HG03280 (cell line): ENCODE results near the gene TLR3.
"Not testable (repeated sequence)": the region's sequence is repeated elsewhere in the genome, so short reads cannot be mapped to it uniquely, and the experiment has no call there.

Source experiments
- ATAC-seq: cut with Tn5 transposase; IDR thresholded peaks from one replicate; pipeline ENCODE4 v1.9.1; 2021; ENCODE audit warnings: mild to moderate bottlenecking, moderate library complexity; ENCODE audit not compliant: unreplicated experiment

TLR3 gene

DNA sequence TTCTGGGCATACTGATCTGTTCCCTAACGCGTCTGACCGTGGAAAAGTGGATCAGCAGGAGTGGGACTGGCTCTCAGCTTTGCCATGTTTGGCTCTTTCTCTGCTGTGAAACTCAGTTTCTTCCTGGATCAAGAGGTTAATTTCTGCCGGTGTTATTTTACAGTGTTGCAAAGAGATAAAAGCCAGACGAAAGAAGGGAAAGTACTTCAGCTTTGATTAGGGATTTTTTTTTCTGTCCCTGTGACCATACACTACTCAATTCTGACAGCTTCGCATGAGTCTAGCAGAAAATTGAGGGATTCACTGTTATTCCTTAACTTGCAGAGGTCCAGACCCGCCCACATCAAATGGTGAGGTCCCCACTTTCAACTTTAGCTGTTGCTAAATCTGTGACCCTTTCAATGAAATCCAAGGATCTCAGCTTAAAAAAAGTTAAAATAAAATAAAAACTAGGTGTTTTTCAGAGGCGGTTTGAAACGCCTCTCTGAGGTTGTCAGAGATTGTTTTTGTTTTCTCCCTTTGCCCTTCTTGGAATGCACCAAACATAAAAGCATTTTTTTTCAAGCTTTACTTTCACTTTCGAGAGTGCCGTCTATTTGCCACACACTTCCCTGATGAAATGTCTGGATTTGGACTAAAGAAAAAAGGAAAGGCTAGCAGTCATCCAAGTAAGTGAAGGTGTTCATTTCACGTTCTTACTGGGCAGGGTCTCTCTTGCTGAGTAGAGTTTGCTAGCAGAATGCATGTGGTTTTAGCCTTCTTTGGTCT, at the start of gene TLR3:
Gene TLR3, plus strand, starts transcription at position 576 of the 768 bp plus-strand sequence. CDS start 7,464 bp downstream, outside the sequence.
- no peak for ATAC-seq

DNA sequence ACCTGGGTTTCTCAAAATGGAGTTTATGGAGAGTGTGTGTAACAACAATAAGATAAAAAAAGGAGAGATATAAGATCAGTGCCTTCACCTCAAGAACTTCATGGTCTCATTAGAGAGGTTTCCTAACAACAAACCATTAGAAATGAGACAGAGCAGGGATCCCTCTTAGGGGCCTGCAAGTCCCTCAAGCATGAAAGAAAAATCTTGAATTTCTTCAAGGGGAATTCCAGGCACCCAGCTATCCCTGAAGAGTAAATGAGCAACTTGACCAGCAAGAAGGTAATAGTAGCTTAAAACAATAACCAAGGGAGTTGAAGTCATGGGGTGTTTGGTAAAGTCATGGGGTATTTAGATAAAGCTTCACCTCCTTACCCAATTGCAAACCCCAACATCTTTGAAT, 49.7 kb upstream of the TLR3 start:
- no peak for ATAC-seq

DNA sequence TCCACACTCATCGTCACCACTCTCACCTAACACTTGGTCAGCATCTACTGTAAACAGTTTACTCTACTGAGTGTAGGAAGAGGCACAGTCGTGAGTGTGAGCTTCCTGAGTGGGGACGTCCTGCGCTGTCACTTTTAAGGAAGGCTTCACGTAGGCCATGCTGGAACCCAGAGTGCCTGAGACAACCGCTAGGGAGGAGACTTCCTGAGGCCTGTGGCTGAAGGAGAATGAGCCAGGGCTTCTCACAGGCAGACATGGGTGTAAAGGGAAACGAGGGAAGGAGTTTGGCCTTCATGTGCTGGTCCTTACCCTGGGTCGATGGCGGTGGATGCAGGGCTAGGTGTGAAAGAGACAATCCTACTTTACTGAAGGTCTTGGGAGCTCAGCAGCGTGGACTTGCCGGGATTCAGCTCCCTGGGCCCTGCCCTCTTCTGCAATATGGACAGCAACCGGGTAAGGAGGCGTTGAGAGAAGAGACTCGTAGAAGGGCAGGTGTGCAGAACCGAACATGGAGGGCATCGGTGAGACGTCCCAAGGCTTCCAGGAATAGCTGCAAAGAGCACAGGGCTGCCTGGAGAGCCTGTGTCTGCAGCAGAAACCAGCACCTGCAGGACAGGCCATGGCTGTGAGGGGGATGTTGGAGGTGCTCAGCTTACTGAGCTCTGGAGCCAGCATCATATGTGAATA, 48.7 kb upstream of the TLR3 start:
- no peak for ATAC-seq

DNA sequence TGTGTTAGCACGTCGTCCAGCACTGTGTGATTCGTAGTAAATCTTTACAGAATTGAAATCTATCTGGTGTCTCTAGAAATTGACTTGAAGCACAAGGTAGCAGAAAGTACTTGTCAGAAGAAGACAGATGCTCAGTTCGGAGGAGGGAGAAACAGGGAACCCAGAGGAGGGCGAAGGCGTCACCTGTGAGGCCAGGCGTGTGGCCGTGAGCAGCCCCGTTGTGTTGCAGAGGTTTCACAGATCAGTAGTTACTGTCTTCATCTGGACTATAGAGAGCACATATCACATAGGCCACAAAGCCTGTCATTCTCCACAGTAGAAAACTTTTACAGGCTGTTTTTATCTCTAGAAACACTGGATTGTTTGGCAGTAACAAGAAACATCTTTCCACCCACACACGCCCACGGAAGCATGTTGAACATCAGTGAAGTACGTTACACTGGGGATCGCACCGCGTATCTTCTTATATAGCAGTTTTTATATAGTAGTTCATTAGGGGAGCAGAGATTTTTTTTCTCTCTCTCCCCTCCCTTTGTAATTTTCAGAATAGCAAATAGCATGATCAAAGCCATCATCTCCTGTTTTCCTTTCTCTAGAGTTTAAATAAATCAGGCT, 48.1 kb upstream of the TLR3 start:
- ATAC-seq, result no peak

DNA sequence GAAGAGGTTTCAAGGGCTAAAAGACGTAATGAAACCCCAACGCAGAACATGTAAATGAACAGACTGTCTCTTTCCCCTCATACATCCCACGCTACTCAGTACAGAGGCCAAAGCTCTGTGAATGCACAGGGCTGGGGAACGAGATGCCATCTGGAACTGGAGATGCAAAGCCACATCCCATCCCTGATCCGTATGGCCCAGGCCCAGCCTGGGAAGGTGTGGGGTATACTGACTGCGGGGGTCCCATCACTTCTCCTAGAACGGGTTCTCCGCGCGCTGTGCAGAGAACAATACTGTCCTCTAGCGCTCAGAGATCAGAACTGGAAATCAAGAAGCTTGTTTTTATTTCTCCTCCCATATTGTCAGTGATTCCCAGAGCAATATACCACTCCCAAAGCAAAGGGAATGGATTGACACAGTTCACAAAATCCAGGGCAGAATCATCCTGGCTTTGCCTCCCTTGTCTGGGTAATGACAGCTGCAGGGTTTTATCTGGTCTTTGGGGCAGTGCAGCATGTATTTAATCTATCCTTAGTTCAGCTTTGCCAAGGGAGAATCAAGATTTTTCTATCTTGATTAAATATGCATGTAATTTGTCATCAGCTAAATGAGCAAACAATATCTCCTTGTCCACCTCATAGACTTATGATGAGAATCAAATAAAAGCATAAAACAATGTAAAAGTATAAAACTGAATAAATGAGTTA, 47.3 kb upstream of the TLR3 start:
- no peak for ATAC-seq

DNA sequence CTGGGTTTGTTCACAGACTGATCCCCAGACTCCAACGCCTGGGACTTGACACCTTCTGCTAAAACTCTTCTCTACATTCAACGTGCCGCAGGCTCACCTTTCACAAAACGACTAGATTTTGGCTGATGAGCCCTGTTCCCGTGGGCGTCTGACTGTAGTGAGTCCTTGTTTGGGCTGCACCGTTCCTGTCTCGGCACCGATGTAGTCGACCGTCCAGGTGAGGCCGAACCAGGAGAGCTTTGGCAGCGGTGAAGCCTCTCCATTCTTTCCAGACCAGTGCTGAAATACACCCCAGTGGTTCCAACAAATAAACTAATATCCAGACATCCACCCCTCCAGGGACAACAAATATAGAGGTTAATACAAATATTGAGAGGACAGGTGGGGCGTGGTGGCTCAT, 45.0 kb upstream of the TLR3 start:
- no peak for ATAC-seq

DNA sequence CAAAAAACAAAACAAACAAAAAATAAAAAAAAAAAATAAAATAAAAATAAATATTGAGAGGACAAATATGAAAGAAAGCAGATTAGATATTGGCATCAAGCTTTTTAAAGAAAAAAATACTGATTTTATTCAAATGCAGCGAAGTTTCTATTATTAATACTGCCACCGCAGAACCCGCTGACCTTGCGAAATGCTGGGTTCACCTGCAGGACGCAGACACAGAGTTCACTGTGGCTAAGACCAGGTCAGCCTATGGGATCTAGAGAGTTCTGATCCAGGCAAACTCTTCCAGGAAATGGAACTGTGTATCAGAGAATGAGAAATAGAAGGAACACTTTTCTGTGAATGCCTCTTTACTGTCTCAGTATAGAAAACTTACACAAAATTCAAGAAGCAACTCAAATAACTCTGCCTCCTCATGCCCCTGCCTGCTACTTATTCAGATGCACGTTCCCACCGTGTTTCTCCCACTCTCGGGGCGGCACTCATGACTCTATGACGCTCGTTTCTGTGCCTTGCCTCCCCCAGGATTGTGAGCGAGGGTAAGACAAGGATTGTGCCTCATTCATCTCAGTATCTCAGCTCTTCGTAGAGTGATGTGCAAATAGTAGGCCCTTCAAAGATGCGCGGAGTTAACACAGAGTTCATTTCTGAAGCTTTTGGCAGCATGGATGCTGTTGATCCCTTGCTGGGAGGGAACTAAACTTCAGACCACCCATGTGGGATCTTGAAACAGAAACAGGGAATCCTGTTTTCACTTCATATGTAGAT, 44.1 kb upstream of the TLR3 start:
- no peak for ATAC-seq

DNA sequence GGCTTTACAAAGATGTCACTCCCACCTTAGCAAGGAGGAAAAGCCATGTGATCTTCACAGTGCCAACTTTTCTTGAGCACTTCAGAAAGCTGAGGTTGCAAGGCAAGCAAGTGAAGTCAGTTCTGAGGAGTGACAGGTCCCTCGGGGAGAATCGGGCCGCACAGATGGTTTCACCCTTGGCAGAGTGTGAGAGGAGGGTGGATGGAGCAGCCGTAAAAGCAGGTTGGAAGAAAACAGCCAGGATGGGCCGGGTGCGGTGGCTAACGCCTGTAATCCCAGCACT, 43.6 kb upstream of the TLR3 start:
- ATAC-seq, result no peak

DNA sequence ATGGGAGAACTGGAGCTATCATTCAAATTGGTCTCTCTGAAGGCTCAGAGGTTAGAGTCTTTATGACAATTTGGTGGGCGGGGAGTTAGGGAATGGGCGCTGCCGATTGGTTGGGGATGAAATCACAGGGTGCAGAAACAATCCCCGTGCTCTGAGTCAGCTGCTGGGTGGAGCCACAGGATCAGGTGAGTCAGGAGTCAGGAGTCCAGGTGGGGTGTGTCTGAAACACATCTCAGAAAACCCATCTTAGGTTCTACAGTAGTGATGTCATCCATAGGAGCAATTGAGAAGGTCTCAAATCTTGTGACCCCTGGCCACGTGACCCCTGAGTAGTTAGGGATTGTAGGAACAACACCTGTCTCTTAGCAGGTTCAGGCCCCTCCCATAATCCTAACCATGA, 41.6 kb upstream of the TLR3 start:
- ATAC-seq, result no peak

DNA sequence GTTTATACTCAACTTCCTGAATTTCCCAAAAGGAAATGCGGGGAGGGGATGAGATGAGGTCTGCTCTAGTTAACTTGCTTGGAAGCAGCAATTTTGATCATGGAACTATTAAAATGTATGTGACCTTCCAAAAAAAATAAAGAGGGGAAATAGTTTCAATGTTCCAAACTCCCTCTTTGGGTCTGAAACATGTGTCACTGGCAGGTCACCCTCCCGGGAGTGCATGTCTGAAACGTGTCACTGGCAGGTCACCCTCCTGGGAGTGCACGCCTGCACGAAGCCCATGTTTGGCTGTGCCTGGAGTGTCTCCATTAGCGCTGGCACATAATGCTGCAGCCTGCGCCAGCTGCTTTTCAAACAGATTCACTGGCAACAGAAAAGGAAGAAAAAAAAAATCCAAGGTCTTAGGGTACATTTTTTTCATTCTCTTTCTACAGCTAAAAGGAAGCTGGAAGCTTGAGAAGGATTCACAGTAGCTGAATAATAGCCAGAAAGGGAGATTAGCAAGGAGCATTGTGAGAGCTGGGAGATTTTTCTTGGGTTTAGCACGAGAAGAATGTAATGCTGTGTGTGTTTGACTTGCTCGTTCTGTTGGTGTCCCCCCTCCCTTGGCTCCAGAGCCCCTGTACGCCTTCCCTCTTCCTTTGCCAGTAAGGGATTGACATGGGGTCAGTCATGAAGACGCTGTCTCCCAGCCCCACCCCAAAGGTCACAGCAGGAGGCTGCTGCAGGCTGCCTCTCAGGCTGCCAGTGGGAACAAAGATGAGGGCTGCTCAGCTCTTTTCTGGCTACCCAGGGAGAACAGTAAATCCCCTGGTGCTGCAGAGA, 39.2 kb upstream of the TLR3 start:
- no peak for ATAC-seq

DNA sequence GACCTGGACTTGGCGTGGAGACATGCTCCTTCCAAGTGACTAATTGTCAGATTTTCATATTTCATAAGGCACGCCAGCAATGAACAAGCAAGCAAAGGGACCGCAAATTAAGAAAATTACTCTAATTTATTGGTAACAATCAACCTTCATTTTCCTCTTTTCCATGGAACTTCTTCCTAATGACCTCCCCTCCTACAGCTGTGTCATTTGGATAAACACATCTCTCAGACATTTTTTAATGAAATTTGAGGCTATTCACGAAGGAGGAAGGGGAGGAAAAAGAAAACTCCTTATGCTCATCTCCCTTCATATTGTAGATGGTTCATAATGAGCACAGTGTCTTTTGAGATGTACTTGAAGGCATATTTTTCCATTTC, 38.6 kb upstream of the TLR3 start:
- no peak for ATAC-seq

DNA sequence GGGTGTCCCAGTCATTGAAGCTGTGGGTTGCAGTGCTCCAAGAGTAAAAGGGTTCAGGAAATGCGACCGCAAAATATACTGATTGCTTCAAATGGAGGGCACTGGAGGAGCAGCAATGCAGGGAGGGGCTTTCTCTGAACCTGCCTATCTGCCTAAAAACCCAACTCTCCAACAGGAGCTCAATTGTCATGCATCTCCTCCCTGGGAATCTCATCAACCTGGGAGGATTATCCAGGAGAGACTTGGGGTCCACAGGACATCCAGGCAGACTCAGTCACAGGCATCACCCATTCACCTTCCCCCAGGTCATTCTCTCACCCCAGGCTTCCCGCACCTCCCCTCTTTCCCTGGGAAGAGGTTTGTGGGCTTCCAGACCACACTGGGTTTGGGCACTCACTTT, 38.2 kb upstream of the TLR3 start:
- no peak for ATAC-seq

DNA sequence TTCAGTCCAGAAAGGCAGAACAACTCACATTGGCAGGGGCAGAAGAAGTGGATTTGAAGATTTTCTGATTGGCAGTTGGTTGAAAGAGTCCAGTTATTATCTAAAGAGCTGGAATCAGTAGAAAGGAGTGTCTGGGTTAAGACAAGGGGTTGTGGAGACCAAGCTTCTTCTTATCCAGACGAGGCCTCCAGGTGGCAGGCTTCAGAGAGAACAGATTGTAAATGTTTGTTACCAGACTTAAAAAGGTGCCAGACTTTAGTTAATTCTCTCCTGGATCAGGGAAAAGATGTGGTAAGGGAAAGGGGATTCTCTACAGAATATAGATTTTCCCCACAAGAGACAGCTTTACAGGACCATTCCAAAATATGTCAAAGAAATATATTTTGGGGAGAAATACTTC, 36.7 kb upstream of the TLR3 start:
- ATAC-seq, result no peak

DNA sequence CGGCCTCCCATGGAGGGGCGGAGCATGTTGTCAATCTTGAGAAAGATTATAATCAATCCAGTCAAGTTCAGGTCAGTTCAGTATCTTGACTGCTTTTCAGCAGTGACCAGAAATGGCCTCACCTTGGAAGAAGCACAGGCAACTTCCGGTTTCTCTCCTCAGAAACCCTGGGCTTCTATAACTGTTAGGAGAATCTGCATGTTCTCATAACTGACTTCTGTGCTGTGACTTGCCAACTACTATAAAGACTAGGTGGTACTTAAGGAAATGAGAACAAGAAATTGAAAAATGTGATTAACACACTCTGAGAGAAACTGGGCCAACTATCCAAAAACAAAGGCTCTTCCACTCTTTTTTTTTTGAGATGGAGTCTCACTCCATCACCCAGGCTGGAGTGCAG, 35.9 kb upstream of the TLR3 start:
- ATAC-seq, result no peak

DNA sequence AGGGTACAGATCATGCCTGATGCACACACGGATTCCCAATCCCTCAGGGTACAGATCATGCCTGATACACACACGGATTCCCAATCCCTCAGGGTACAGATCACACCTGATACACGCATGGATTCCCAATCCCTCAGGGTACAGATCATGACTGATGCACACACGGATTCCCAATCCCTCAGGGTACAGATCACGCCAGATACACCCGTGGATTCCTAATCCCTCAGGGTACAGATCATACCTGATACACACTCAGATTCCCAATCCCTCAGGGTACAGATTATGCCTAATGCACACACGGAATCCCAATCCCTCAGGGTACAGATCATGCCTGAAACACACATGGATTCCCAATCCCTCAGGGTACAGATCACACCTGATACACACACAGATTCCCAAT, 34.3 kb upstream of the TLR3 start:
- not testable (repeated sequence) for ATAC-seq

DNA sequence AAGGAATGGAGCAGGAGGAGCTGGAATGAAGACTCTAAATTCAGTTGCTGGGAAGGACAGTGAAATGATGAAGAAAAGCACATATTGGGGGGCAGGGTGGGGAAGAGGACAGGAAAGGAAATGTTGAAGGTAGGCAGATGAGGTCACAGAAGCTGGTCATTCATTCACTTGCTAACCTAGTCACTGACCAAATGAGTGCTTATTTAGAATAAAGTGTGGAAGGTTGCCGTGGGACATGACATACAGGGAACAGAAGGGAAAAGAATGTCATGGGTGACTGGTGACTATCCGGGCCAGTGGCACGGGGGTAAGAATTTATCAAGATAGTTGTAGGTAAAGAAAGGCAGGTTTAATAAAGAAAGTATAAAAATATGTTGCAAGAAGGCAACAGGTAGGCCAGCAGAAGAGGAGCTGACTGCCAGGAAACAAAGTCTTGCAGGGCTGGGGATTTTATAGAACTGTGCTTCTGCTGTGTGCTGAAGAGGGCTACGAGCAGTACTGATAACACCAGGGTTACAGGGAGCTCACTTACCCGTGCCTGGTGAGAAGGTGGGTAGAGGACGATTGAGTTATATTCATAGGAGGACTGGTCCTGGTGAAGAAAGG, 31.9 kb upstream of the TLR3 start:
- no peak for ATAC-seq

DNA sequence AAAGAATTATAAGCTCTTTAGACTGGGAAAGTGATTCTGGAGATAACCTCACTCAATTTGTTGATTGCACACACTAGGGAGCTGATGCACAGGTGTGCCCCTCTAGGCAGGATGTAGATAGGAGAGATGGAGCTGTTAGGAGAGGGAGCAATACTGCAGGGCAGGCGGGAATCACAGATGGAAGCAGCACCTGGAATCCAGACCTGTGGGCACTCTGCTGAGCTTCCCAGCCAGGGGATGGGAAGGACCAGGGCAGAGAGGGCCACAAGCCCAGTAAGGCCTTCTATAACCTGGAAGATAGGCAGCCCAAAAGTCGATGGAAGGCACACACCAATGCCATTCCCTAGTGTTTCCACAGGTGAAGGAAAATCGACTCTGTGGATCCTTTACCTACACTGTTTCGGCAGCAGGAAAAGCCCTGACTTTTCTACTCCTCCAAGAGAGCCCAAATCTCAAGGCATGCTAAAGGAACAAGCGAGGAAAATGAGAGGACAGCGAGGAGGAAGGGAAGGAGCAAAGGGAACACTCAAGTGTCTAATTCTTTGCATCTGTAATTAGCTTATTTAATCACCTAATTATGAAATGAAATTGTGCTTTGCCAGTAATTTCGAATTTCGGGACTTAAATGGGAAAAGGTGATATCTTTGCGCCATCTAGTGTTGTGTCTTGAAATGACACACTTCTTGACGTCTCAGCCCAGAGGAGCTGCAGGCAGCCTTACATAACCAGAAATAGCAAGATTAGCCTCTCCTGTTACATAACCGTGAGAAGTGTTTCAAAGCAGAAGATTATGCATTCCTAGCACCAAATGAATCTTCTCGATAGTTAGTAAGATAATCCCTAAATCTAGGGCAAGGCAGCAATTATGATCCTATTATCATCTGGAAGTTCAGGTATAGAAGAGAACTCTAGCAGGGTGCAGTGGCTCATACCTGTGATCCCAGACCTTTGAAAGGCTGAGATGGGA, 31.0 kb upstream of the TLR3 start:
- ATAC-seq, result no peak

DNA sequence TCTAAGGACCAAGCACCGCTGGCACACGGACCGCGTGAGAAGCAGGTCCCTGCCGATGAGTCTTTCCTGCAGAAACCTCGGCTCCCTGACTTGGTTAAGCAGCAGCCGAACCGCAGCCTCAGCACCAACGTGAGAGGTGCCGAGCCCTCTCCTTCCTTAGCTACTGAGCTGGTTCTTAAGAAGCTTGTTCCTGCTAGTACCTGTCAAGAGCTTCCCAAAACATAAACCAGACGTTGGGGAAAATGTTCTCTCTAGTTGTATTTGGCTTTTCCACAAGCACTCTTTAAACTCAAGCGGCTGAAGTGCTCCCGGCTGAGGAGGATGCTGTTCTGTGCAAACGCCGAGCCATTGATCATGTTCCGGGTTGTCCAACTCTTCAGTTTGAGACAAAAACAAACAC, 29.3 kb upstream of the TLR3 start:
- no peak for ATAC-seq

DNA sequence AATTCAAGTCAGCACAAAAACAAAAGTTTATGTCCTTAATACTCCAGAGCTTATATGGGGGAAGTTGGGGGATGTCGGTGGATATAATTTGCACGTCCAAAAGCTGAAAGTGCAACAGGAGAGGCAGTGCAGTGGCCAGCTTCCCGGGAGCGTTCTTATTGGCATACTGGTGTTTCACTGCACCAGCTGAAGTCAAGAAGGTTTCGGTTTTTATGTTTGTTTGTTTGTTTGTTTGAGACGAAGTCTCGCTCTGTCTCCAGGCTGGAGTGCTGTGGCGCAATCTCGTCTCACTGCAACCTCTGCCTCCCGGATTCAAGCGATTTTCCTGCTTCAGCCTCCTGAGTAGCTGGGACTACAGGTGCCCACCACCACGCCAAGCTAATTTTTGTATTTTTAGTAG, 28.6 kb upstream of the TLR3 start:
- ATAC-seq, result no peak
